Fibroblast of skin of back (primary cell): ENCODE results near the gene TMEM117.
A peak's percentile ranks its signal among the peaks of the same experiment; 100 is the strongest.
"Not testable (repeated sequence)": the region's sequence is repeated elsewhere in the genome, so short reads cannot be mapped to it uniquely, and the experiment has no call there.

Source experiments
- DNase-seq: peaks from one replicate; pipeline ENCODE4 v3.0.0-alpha.2; 2013

TMEM117 gene

GRCh38 chr12:44314007-44314500 is 478.2 kb downstream of the TMEM117 start:
- peak; percentile 18 for DNase-seq

- peak; percentile 34 for DNase-seq
Observed at GRCh38 chr12:44317651-44318126, 481.8 kb downstream of the TMEM117 start.

- DNase-seq: no peak
Observed at GRCh38 chr12:44331269-44331668, 495.4 kb downstream of the TMEM117 start.

- no peak for DNase-seq
Observed at GRCh38 chr12:44334347-44334746, 498.5 kb downstream of the TMEM117 start.

GRCh38 chr12:44335030-44335429 is 499.1 kb downstream of the TMEM117 start:
- no peak for DNase-seq

GRCh38 chr12:44336577-44336976 is 500.7 kb downstream of the TMEM117 start:
- DNase-seq: no peak

GRCh38 chr12:44342371-44342770 is 506.5 kb downstream of the TMEM117 start:
- no peak for DNase-seq

GRCh38 chr12:44347145-44347544 is 511.3 kb downstream of the TMEM117 start:
- no peak for DNase-seq

GRCh38 chr12:44357494-44357893 is 521.6 kb downstream of the TMEM117 start:
- no peak for DNase-seq

- DNase-seq: no peak
Observed at GRCh38 chr12:44358636-44359035, 522.8 kb downstream of the TMEM117 start.

GRCh38 chr12:44362947-44363346 is 527.1 kb downstream of the TMEM117 start:
- DNase-seq: no peak

- DNase-seq: no peak
Observed at GRCh38 chr12:44367136-44367535, 531.3 kb downstream of the TMEM117 start.

- DNase-seq: no peak
Observed at GRCh38 chr12:44367916-44368315, 532.0 kb downstream of the TMEM117 start.

GRCh38 chr12:44369998-44370397 is 534.1 kb downstream of the TMEM117 start:
- DNase-seq: no peak

- no peak for DNase-seq
Observed at GRCh38 chr12:44370982-44371381, 535.1 kb downstream of the TMEM117 start.

- peak; percentile 30 for DNase-seq
Observed at GRCh38 chr12:44372259-44372658, 536.4 kb downstream of the TMEM117 start.

GRCh38 chr12:44375694-44376093 is 539.8 kb downstream of the TMEM117 start:
- no peak for DNase-seq

GRCh38 chr12:44377443-44378187 is 541.7 kb downstream of the TMEM117 start:
- no peak for DNase-seq

GRCh38 chr12:44379113-44379512 is 543.2 kb downstream of the TMEM117 start:
- not testable (repeated sequence) for DNase-seq

GRCh38 chr12:44379831-44380230 is 544.0 kb downstream of the TMEM117 start:
- no peak for DNase-seq

- no peak for DNase-seq
Observed at GRCh38 chr12:44380861-44381260, 545.0 kb downstream of the TMEM117 start.

- no peak for DNase-seq
Observed at GRCh38 chr12:44381341-44381740, 545.5 kb downstream of the TMEM117 start.

- DNase-seq: no peak
Observed at GRCh38 chr12:44384136-44384535, 548.3 kb downstream of the TMEM117 start.

GRCh38 chr12:44385964-44386363 is 550.1 kb downstream of the TMEM117 start:
- no peak for DNase-seq
